GM23338 (cell line): ENCODE measurements around the gene NPAT. TPM values are rescaled to one million over a fixed set of nuclear protein-coding genes. Genes with fewer than 3 reads are reported as not detected.

Experiments used
- ATAC-seq: fragments of 200-7000 bp; cut with Tn5 transposase; 3 replicates; pipeline ENCODE4 v1.9.1; 2020
- DNase-seq: peaks from one replicate; pipeline ENCODE4 v3.0.0-alpha.2; 2015; ENCODE audit warnings: low spot score
- H2AFZ ChIP-seq: fragments of 200-600 bp; sonication (generic); 2 replicates; pipeline ENCODE4 v1.8.0; 2016; ENCODE audit warnings: antibody characterized with exemption, mild to moderate bottlenecking, moderate library complexity
- H3F3A ChIP-seq: fragments of 200-600 bp; sonication (generic); replicated peaks from 2 replicates; pipeline ENCODE4 v1.8.0; 2017; ENCODE audit warnings: antibody characterized with exemption, mixed run types, low read depth
- H3K27ac ChIP-seq: fragments of 200-600 bp; sonication (generic); 2 replicates; pipeline ENCODE4 v1.6.1; 2016; ENCODE audit warnings: low read depth
- H3K27me3 ChIP-seq: fragments of 200-600 bp; sonication (generic); 2 replicates; pipeline ENCODE4 v1.8.0; 2016; ENCODE audit warnings: mild to moderate bottlenecking, mixed run types, moderate library complexity; ENCODE audit not compliant: insufficient read depth
- H3K36me3 ChIP-seq: fragments of 200-600 bp; sonication (generic); 2 replicates; pipeline ENCODE4 v1.8.0; 2016; ENCODE audit warnings: mild to moderate bottlenecking; ENCODE audit not compliant: insufficient read depth
- H3K4me1 ChIP-seq: fragments of 200-600 bp; sonication (generic); 2 replicates; pipeline ENCODE4 v1.8.0; 2016; ENCODE audit warnings: mild to moderate bottlenecking, moderate library complexity; ENCODE audit not compliant: insufficient read depth
- H3K4me2 ChIP-seq: fragments of 200-600 bp; sonication (generic); 2 replicates; pipeline ENCODE4 v1.7.1; 2017; ENCODE audit warnings: mixed run types
- H3K4me3 ChIP-seq: fragments of 200-600 bp; sonication (generic); 2 replicates; pipeline ENCODE4 v1.6.1; 2016; ENCODE audit warnings: mixed run types
- H3K79me2 ChIP-seq: fragments of 200-600 bp; sonication (generic); replicated peaks from 2 replicates; pipeline ENCODE4 v1.8.0; 2017; ENCODE audit warnings: mild to moderate bottlenecking; ENCODE audit not compliant: insufficient read depth
- H3K9me2 ChIP-seq: fragments of 200-600 bp; sonication (generic); 2 replicates; pipeline ENCODE4 v1.8.0; 2017; ENCODE audit not compliant: insufficient read depth
- H4K20me1 ChIP-seq: fragments of 200-600 bp; sonication (generic); replicated peaks from 2 replicates; pipeline ENCODE4 v1.8.0; 2017; ENCODE audit warnings: mild to moderate bottlenecking; ENCODE audit not compliant: insufficient read depth
- H3K27ac Mint-ChIP-seq: 2 replicates; pipeline ENCODE4 v1.8.0; 2020; ENCODE audit warnings: inconsistent platforms, mild to moderate bottlenecking, moderate library complexity, mixed read lengths
- H3K27me3 Mint-ChIP-seq: 3 replicates; pipeline ENCODE4 v1.8.0; 2022; ENCODE audit warnings: low read depth, mild to moderate bottlenecking, moderate library complexity, mixed read lengths, inconsistent platforms; ENCODE audit not compliant: insufficient read depth, poor library complexity
- H3K36me3 Mint-ChIP-seq: 3 replicates; pipeline ENCODE4 v1.8.0; 2021; ENCODE audit warnings: low read depth, mild to moderate bottlenecking, inconsistent platforms, moderate library complexity, mixed read lengths
- H3K4me1 Mint-ChIP-seq: 3 replicates; pipeline ENCODE4 v1.8.0; 2020; ENCODE audit warnings: mild to moderate bottlenecking, inconsistent platforms, mixed read lengths
- H3K4me3 Mint-ChIP-seq: 3 replicates; pipeline ENCODE4 v1.8.0; 2021; ENCODE audit warnings: moderate library complexity, mild to moderate bottlenecking, inconsistent platforms, mixed read lengths
- H3K9me3 Mint-ChIP-seq: 3 replicates; pipeline ENCODE4 v1.8.0; 2020; ENCODE audit warnings: moderate library complexity, mild to moderate bottlenecking, inconsistent platforms, mixed read lengths
- CREB1 ChIP-seq: fragments of 250-450 bp; sonication (Bioruptor Pico); IDR thresholded peaks from 2 replicates; pipeline ENCODE4 v1.5.0; 2020; ENCODE audit warnings: low read depth, mild to moderate bottlenecking, moderate library complexity
- CTCF ChIP-seq, 2 experiments: fragments of 200-600 bp in 1 of 2; sonication (generic) in 1 of 2; conservative IDR thresholded peaks; 2 replicates each; pipeline versions ENCODE4 v1.5.1 to v1.6.1; 2016 to 2017; ENCODE audit warnings: antibody characterized with exemption in 2 of 2, low read depth in 2 of 2, mild to moderate bottlenecking in 2 of 2, moderate library complexity in 1 of 2
- ETS1 ChIP-seq: IDR thresholded peaks from 2 replicates; pipeline ENCODE4 v1.6.1; 2016; ENCODE audit warnings: antibody characterized with exemption
- EZH2 ChIP-seq: fragments of 200-600 bp; sonication (generic); IDR thresholded peaks from one replicate; pipeline ENCODE4 v1.8.0; 2017; ENCODE audit warnings: antibody characterized with exemption, mild to moderate bottlenecking, low read depth; ENCODE audit not compliant: unreplicated experiment
- EZH2phosphoT487 ChIP-seq: fragments of 200-600 bp; sonication (generic); IDR thresholded peaks from one replicate; pipeline ENCODE4 v1.8.1; 2018; ENCODE audit warnings: antibody characterized with exemption; ENCODE audit not compliant: unreplicated experiment
- JUNB ChIP-seq: IDR thresholded peaks from one replicate; pipeline ENCODE4 v1.6.1; 2016; ENCODE audit warnings: antibody characterized with exemption; ENCODE audit not compliant: unreplicated experiment
- NANOG ChIP-seq: IDR thresholded peaks from 2 replicates; pipeline ENCODE4 v1.6.1; 2016; ENCODE audit warnings: antibody characterized with exemption, borderline replicate concordance
- POLR2AphosphoS5 ChIP-seq: IDR thresholded peaks from 2 replicates; pipeline ENCODE4 v1.6.1; 2016; ENCODE audit warnings: antibody characterized with exemption, low read depth
- REST ChIP-seq: IDR thresholded peaks from one replicate; pipeline ENCODE4 v1.6.1; 2018; ENCODE audit warnings: antibody characterized with exemption; ENCODE audit not compliant: unreplicated experiment
- STAT1 ChIP-seq: IDR thresholded peaks from one replicate; pipeline ENCODE4 v1.6.1; 2016; ENCODE audit warnings: antibody characterized with exemption; ENCODE audit not compliant: unreplicated experiment
- ZNF114 ChIP-seq: fragments of 250-450 bp; sonication (Bioruptor Pico); IDR thresholded peaks from 2 replicates; pipeline ENCODE4 v1.5.0; 2020; ENCODE audit warnings: mild to moderate bottlenecking, moderate library complexity
- ZNF331 ChIP-seq: fragments of 250-450 bp; sonication (Bioruptor Pico); IDR thresholded peaks from 2 replicates; pipeline ENCODE4 v1.5.0; 2020; ENCODE audit warnings: low read depth, mild to moderate bottlenecking, moderate library complexity
- ZNF462 ChIP-seq: fragments of 250-450 bp; sonication (Bioruptor Pico); IDR thresholded peaks from 2 replicates; pipeline ENCODE4 v1.5.0; 2020; ENCODE audit warnings: mild to moderate bottlenecking, moderate library complexity
- polyA plus RNA-seq: library from polyadenylated mRNA; unstranded; fragments of >200 nt; fragmentation: Nextera tagmentation; extraction: Ambion mirVana; gene quantifications from 2 replicates; pipeline ENCODE4 v1.2.1, GENCODE V29; 2016
- total RNA-seq: library from RNA; depleted of rRNA; stranded (reverse); fragments of >200 nt; shearing (Covaris generic); gene quantifications from 2 replicates; pipeline ENCODE4 v1.2.3, GENCODE V29; 2014

NPAT gene
- total and polyA plus RNA-seq, 2 experiments from 2014 or later, result 24.2 to 25.1 TPM

- H2AFZ ChIP-seq, result no peak overlapping the region
- H3K36me3 Mint-ChIP-seq, result peaks cover 66% of the 10 kb centered on the region
Observed at GRCh38 chr11:108170184-108170583, 52.3 kb downstream of the NPAT start.

More at GRCh38 chr11:108170184-108170583, 52.3 kb downstream of the NPAT start:
- H3K27ac ChIP-seq, result no peak overlapping the region
- ATAC-seq (no peak), DNase-seq (no peak)
- no peak overlapping the region for H3K4me2 ChIP-seq
- H4K20me1 ChIP-seq, result no peaks in the 10 kb centered on the region
- no peaks in the 10 kb centered on the region for H3K27me3 Mint-ChIP-seq
- H3K4me1 ChIP-seq, result no peaks in the 10 kb centered on the region
- no peaks in the 10 kb centered on the region for H3K9me3 Mint-ChIP-seq
- no peaks in the 10 kb centered on the region for H3K27me3 ChIP-seq
- H3K4me3 Mint-ChIP-seq, result no peak overlapping the region
- H3K4me3 ChIP-seq, result no peak overlapping the region
- peaks cover 45% of the 10 kb centered on the region for H3K36me3 ChIP-seq
- H3K9me2 ChIP-seq, result no peaks in the 10 kb centered on the region
- H3K4me1 Mint-ChIP-seq, result no peaks in the 10 kb centered on the region
- no peak overlapping the region for H3K27ac Mint-ChIP-seq
- H3F3A ChIP-seq, result no peaks in the 10 kb centered on the region
- no peak for TF ChIP-seq REST
- TF ChIP-seq ZNF114 (CRISPR knock-in tag), result no peak
- TF ChIP-seq NANOG, result no peak
- no peak for TF ChIP-seq EZH2phosphoT487
- TF ChIP-seq ETS1, result no peak
- no peak for TF ChIP-seq ZNF462
- TF ChIP-seq CREB1 (CRISPR knock-in tag), result no peak
- TF ChIP-seq ZNF331 (CRISPR knock-in tag), result no peak
- no peak for TF ChIP-seq EZH2
- TF ChIP-seq CTCF (conservative IDR thresholded peaks at IDR 0.05; ENCODE audit: low read depth in 2 of 2), result no peak
- TF ChIP-seq POLR2AphosphoS5, result no peak
- TF ChIP-seq STAT1, result no peak
- no peak for TF ChIP-seq JUNB
- no peaks in the 10 kb centered on the region for H3K79me2 ChIP-seq
